GM19397 (cell line): Measurements from ENCODE around the gene GIGYF1.

ENCODE experiments used
- ATAC-seq: cut with Tn5 transposase; IDR thresholded peaks from one replicate; pipeline ENCODE4 v1.9.1; 2021; ENCODE audit warnings: mild to moderate bottlenecking, moderate library complexity; ENCODE audit not compliant: unreplicated experiment

The GIGYF1 gene

DNA sequence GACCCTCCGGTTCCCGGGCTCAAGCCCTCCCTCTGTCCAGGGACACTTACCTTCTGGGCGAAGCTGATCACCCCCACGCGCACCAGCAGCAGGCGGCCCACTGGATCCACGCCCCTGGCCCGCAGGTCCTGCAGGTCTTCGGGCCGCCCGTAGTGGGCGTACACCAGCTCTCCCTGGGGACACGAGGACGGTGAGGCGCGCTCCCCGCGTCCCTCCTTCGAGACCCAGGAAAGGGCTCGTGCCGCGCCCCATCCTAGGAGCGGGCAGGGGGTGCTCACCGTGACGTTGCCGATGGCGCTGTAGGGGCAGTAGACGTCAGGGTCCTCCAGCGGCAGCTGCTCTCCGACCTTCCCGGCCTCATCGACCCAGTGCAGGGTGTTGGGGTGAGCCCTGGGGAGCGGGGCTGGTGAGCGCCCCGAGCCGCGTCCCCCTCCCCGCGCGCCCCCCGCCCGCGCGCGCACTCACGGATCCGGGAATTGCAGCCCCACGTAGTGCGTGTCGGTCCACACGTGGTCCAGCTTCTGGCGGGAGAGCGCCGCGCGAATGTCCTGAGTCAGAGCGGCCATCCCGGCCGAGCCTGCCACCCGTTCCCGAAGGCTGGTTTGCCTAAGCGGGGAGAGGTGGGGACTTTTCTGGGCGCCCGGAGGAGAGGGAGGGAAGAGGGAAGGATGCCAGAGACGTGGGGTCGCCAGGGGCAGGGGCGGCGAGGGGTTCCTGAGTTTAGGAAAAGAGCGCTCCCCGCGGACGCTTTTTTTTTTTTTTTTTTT, 60.9 kb downstream of the GIGYF1 start:
- ATAC-seq: no peak

GRCh38 chr7:100630066-100630465, 64.0 kb downstream of the GIGYF1 start:
- no peak for ATAC-seq
